AG09319 (cell line): Measurements from ENCODE around the gene CITED1.

ENCODE experiments used
- DNase-seq: peaks from one replicate; pipeline ENCODE4 v3.0.0-alpha.2; 2010; ENCODE audit warnings: low read depth; ENCODE audit errors: extremely low read depth
- TF ChIP-seq, protein P1 (sequence below): IDR thresholded peaks from 2 replicates; pipeline ENCODE4 v1.5.1; 2011; ENCODE audit warnings: low read depth, mild to moderate bottlenecking, inconsistent platforms, low read length, moderate library complexity

CITED1 gene

DNA sequence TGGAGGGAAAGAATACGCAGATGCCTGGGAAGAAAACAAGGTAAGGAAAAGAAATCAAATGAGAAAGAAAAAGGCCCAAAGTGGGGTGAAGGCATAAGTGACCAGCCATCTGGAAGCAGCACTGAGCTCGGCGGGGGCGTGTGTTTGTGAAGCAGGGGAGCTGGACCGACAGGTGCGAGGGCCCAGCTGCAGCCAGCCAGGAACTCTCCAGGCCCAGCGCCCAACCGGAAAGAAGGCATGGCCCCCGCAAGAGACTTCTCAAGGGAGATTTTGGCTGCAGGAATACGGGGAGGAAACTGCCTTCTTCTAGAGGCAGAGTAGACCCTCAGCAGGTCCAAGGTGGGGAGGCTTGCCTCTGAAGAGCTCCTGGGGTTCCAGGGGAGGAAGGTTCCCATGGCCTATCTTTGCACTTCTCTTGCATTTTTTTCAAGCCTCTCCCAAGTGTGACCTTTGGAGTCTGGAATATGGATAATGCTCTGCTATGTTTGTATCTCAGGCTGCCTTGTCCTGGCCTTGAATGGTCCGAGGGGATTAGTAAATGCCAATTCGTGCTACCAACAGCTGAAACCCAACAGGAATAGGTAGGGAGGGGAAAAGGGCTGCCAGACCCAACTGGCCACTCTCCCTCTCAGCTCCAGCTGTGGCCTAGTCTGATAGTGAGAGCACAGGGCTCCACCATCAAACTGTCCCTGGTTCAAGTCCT, 10.8 kb upstream of the CITED1 start:
- no peak for DNase-seq

GRCh38 chrX:72314881-72315280, 9.2 kb upstream of the CITED1 start:
- DNase-seq, result no peak
- TF ChIP-seq, protein P1, sequence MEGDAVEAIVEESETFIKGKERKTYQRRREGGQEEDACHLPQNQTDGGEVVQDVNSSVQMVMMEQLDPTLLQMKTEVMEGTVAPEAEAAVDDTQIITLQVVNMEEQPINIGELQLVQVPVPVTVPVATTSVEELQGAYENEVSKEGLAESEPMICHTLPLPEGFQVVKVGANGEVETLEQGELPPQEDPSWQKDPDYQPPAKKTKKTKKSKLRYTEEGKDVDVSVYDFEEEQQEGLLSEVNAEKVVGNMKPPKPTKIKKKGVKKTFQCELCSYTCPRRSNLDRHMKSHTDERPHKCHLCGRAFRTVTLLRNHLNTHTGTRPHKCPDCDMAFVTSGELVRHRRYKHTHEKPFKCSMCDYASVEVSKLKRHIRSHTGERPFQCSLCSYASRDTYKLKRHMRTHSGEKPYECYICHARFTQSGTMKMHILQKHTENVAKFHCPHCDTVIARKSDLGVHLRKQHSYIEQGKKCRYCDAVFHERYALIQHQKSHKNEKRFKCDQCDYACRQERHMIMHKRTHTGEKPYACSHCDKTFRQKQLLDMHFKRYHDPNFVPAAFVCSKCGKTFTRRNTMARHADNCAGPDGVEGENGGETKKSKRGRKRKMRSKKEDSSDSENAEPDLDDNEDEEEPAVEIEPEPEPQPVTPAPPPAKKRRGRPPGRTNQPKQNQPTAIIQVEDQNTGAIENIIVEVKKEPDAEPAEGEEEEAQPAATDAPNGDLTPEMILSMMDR, result no peak

More for the DNA sequence above, 10.8 kb upstream of the CITED1 start:
- TF ChIP-seq, protein P1, result no peak

GRCh38 chrX:72313707-72314641, 8.3 kb upstream of the CITED1 start:
- DNase-seq, result no peak
- TF ChIP-seq, protein P1, result no peak

DNA sequence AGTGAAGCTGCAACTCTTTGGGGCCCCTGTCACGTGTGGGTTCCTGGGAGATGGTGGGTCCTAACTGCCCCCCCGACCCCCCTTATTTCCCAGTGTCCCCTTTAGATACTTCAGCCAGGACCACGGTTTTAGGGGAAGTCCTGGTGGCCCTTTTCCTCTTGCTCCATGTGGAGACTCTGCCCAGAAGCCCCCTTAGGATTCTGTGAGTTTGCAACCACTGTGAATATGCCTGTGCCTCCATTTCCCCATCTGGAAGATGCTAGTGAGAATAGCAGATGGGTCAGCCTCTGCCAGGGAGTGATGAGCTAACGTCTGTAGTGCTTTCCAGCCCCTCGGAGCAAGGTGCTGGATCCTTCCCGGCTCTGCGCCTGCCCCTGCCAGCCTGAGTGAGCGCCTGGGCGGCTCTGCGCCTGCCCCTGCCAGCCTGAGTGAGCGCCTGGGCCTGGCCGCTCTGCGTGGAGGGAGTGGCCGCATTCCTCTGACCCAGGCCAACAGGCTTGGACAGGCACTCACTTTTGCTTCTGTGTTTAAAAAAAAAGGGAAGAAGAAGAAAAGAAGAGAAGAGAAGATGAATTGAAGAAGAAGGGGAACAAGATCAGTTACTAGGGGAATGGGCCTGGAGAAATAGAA, 6.7 kb upstream of the CITED1 start:
- DNase-seq, result no peak
- TF ChIP-seq, protein P1, result no peak

GRCh38 chrX:72309297-72310071, 3.8 kb upstream of the CITED1 start:
- TF ChIP-seq, protein P1, result no peak
- DNase-seq, result no peak

- TF ChIP-seq, protein P1, result no peak
- DNase-seq, result no peak
Measured at GRCh38 chrX:72308566-72309296, 3.0 kb upstream of the CITED1 start.
